Suppressor macrophage (primary cell): ENCODE measurements around the gene EGFL8.

Experiments
- DNase-seq, 4 experiments: peaks; one replicate each; pipeline ENCODE4 v3.0.0-alpha.2; 2020 to 2022

Gene EGFL8

GRCh38 chr6:32147401-32148132, 16.8 kb upstream of the EGFL8 start:
- DNase-seq = peak in 1 of 4 experiments; percentile 21

GRCh38 chr6:32148289-32149091, 15.9 kb upstream of the EGFL8 start:
- peak; percentile 82 to 87 (median 82) for DNase-seq

DNA sequence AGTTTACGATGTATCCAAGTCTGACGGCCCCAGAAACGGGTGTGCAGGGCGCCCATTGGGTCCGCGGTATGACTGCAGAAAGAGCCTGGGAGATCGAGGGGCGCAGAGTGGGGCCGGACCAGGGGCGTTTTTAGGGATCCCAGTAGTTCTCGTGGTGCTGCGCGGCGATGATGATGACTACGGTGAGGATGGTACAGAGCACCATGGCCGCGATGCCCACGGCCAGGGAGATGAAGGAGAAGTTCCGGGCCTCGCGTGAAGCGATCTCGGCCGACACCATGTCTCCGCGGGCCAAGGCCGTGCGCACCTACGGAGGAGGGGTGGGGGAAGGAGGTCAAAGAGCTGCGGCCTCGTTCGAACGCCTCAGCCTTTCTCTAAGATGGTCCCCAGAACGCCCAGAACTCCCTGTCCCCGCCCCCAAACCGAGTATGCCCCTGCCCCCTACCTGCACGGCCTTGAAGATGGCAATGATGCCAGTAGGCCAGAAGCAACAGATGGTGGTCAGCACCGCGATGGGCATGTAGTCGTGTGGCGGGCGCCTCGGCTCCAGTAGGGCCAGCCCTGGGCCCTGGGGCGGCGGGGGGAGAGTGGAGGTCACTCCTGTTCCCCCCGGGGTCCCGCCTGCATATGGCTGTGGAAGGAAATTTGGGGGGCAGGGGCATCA, 15.2 kb upstream of the EGFL8 start:
- no peak for DNase-seq

- no peak for DNase-seq
Observed at GRCh38 chr6:32149932-32150870, 14.2 kb upstream of the EGFL8 start.

DNA sequence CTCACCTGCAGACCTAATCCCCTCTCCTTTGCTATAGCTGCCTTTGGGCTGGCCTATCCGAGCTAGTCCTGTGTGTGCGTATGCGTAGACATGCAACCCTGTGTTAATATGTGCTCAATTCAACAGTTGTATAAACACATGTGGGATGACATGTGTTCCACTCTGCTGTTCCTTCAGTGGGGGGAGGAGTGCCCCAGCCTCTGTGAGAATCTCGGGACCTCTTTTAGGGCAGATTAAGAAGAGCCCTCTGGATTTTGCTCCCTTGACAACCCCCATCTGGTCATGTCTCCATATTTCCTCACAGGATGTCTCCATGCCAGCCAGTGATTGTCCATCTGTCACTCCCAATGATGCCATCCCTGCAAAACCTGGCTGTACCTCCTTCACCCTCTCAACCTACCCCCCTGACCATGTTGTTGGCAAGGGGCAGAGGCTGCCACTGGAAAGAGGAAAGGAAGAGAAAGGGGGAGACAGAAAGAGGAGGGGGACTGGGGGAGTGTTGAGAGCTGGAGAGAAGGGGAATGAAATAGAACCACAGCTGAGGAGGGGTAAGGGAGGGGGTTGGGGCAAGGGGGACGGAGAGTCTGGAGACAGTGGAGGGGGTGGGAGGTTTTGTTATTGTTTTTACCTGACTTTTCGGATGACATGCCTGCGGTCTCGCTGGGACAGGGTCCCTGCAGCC, 13.1 kb upstream of the EGFL8 start:
- DNase-seq = no peak

GRCh38 chr6:32151863-32152768, 12.3 kb upstream of the EGFL8 start, which contains the start of gene PRRT1:
PRRT1 (minus strand) TSS chr6:32151939; CDS start chr6:32151827, 112 bp downstream.
- no peak for DNase-seq

DNA sequence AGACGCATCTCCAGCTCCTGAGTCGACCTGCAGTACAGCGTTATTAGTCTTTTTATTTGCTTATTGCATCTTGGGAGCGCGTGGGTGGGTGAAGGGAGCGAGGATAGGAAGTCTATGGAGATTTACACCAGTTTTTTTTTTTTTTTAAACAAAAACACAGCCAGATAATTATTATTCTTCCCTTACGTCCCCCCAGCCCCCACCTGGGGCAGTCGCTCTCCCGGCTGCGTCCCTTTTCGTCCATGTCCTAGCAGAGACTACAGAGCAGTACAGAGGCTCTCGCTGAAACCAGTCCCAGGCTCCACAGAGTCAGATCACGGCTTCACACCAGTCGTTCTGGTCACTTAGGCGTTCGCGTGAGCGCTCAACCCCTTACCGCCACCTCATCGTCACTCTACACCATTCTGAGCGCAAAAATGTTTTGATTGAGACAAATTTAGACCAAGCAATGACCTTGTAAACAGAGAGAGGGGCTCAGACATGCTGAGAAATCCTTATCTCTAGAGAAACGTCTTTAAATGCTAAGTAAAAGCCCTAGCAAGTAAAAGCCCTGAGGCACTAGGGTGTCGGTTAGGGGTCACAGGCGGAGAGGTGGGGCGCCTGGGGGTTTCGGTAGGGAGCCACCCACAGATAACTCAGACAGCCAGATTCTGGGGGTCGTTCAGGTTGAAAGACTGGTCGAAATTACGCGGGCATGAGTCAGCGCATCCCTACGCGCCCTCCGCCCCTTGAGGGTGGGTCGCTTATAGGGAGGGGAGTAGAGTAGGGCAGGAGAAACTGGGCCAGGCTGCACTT, 11.4 kb upstream of the EGFL8 start:
- DNase-seq = no peak

DNA sequence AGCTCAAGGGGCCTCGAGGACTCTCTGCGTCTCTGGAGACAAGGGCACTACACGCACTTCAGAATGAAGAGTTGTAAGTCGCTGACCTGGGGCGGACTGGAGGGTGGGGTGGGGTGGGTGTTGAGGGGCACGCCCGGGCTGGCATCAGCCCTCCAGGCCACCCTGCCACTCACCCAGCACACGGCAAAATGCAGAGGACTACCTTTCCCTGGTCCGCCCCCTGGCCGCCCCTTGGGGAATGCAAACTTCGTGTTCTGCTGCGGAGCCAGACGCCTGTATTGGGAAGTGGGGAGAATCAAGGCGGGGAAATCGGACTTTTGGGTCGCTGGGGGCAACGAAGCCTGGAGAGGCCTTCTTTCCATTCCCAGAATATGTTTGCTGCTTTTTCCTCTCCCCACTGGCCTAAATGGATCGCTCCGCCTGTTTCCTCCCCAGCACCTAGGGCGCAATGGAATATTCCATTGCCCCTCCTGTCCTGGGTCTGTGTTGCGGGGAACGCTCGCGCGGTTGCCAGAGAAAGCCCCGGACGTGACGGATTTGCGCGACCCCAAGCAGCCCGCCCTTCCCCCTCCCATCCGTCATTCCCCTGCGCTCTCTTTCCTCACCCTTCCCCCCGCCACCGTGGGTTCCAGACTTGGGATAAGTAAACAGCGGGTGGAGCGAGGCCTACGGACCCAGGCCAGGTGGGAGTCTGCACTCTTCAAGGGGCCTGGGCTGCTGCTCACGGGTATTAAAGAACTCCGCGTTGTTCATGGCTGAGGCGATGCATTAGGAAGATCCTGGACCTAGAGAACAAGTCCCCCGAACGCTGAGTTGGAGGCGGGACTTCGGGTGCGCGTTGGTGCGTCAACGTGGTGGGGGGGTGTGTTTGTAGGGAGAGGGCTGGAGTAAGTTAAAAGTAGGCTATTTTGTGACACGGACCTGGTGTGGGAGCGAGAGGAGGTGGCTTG, 10.6 kb upstream of the EGFL8 start, which contains the start of gene PPT2:
Gene PPT2, plus strand, starts transcription at position 578 of the 950 bp plus-strand sequence. CDS start 454 bp downstream, outside the sequence.
- peak; percentile 40 to 71 (median 54) for DNase-seq

GRCh38 chr6:32154514-32155161, 9.8 kb upstream of the EGFL8 start:
- DNase-seq = peak in 3 of 4 experiments; percentile 49 to 60 (median 51)

DNA sequence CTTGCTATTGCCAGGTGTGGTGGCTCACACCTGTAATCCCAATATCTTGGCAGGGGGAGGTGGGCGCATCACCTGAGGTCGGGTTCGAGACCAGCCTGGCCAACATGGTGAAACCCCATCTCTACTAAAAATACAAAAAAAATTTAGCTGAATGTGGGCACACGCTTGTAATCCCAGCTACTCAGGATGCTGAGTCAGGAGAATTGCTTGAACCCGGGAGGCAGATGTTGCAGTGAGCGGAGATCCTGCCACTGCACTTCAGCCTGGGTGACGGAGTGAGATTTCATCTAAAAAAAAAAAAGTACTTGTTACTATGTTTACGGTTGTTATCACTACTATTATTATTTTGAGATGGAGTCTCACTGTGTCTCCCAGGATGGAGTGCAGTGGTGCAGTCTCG, 7.5 kb upstream of the EGFL8 start:
- DNase-seq = no peak

DNA sequence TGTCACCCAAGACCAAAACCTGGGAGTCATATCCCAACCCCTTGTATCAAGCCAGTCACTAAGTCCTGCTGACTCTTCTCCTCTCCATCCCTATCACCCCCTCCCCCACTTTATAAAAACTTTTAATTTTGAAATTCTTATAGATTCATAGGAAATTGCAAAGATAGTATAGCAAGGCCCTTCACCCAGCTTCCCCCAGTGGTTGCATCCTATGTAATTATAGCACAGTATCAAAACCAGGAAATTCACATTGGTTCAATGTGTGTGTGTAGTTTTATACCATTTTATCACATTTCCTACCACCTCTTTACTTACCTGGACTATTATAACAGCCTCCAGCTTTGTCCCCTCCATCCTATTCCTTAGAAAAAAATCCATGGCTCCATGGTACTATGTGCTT, 6.3 kb upstream of the EGFL8 start:
- no peak for DNase-seq

DNA sequence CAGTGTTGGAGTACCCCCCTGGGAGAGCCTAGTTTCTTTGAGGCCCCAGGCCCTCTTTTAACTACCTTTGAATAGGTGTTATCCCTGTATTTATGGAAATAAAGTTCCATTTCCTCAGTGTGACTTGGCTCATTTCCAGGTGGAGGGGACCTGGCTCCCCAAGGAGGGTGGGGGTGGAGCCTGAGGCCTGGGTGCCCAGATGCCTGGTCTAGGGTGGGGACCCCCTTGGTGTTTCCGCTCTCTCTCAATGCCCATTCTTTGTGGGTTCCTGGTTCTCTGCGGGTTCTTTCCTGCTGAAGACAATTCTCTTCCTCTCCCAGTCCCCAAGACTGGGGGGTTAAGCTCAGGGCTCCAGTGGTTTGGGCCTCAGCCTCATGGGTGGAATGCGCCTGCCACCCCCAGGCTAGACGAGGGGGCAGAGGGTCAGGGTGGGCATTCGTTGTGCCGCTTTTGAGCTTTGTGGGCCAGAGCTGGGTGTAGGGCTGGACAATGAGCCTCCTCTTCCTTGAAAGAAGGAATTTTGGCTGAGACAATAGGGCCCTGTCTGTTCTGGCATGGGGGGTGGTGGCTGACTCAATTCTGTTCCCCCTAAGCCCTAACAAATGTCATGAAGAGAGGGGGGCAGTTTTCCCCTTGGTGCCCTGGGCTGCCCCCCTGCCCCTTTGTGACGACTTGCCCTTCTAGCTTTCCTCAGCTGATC, 686 bp upstream of the EGFL8 start:
- no peak for DNase-seq

DNA sequence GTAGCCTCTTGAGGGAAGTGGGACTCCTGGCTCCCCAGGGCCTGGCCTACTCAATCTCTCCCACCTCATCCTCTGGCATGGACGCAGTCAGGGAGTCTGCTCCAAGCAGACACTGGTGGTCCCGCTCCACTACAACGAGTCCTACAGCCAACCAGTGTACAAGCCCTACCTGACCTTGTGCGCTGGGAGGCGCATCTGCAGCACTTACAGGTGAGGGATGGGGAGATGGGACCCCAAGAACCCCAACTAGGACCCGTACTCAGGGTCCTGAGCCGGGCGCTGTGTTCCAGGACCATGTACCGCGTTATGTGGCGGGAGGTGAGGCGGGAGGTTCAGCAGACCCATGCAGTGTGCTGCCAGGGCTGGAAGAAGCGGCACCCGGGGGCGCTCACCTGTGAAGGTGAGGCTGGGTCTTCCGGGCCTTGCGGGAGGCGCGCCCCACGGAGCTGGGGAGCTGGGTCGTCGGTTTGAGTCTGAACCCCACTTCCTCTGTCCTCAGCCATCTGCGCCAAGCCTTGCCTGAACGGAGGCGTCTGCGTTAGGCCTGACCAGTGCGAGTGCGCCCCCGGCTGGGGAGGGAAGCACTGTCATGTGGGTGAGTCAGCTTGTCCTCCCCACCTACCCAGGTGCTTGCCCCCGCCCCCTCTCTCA, 2.1 kb downstream of the EGFL8 start:
- DNase-seq = no peak

GRCh38 chr6:32167154-32167760, 2.9 kb downstream of the EGFL8 start:
- DNase-seq = no peak

DNA sequence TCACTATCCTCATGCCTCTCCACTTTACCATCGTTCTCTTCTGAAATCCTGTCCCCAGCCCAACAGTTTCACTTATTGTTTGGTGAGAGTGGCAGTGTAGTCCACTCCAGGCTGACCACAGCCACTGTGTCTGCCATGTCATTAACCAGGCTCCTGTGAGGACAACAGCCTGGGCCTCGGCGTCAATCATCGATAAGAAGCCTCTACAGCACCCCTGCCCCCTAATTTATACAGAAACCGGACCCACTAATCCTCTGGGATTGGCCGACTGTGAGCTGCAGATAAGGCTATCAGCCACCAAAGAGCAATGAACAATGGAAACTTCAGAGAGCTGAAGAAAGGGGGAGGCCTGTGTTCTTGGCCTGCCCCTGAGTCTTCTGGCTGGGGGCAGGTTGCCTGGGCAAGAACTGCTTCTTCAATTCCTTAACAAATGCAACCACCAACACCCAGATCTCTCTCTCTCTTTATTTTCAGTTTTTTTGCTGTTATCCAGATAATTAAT, 3.4 kb downstream of the EGFL8 start:
- no peak for DNase-seq

DNA sequence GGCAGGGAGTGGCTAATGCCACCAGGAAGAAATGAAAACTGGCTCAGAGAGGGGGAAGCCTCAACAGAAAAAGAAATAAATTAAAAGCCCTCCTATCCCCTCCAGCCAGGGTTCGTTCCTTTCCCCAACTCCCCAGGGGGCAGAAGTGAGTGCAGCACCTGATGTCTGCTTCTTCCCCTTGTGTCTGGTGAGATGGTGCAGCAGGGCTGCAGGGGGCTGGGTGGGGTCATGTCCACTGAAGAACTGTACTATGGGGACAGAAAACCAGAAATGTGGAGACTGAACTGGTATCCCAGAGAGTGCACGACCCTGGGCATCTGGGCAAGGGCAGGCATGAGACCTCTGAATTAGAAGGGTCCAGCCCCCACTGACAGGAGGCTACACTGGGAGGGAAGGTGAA, 4.0 kb downstream of the EGFL8 start:
- DNase-seq = no peak
